OCI-LY1 (cell line): Measurements from ENCODE around the gene TESPA1.
"Not testable (repeated sequence)": the region's sequence is repeated elsewhere in the genome, so short reads cannot be mapped to it uniquely, and the experiment has no call there.

Experiments
- H2AFZ ChIP-seq: fragments of 200-600 bp; sonication (generic), shearing (Covaris generic); 2 replicates; pipeline ENCODE4 v1.6.0; 2014; ENCODE audit warnings: antibody characterized with exemption, mild to moderate bottlenecking, low read length
- H3F3A ChIP-seq: fragments of 200-600 bp; sonication (generic), shearing (Covaris generic); 2 replicates; pipeline ENCODE4 v1.6.0; 2014; ENCODE audit warnings: mild to moderate bottlenecking, antibody characterized with exemption, low read length, moderate library complexity; ENCODE audit not compliant: insufficient read depth
- H3K27ac ChIP-seq: fragments of 200-600 bp; sonication (generic); 2 replicates; pipeline ENCODE4 v1.5.1; 2014; ENCODE audit warnings: low read length, mixed run types, mild to moderate bottlenecking, low read depth; ENCODE audit not compliant: poor library complexity, severe bottlenecking
- H3K27me3 ChIP-seq: fragments of 200-600 bp; sonication (generic); 2 replicates; pipeline ENCODE4 v1.6.0; 2014; ENCODE audit warnings: antibody characterized with exemption, mild to moderate bottlenecking, low read length, moderate library complexity; ENCODE audit not compliant: insufficient read depth
- H3K36me3 ChIP-seq: fragments of 200-600 bp; sonication (generic); 2 replicates; pipeline ENCODE4 v1.6.1; 2014; ENCODE audit warnings: mild to moderate bottlenecking, antibody characterized with exemption, low read length, moderate library complexity, mixed read lengths; ENCODE audit not compliant: insufficient read depth
- H3K4me1 ChIP-seq: fragments of 200-600 bp; sonication (generic); 2 replicates; pipeline ENCODE4 v1.5.1; 2014; ENCODE audit warnings: mild to moderate bottlenecking, low read length, moderate library complexity; ENCODE audit not compliant: insufficient read depth, severe bottlenecking
- H3K4me2 ChIP-seq: fragments of 200-600 bp; sonication (generic), shearing (Covaris generic); 2 replicates; pipeline ENCODE4 v1.6.1; 2014; ENCODE audit warnings: low read length
- H3K4me3 ChIP-seq: fragments of 200-600 bp; sonication (generic); 2 replicates; pipeline ENCODE4 v1.5.1; 2014; ENCODE audit warnings: low read length, low read depth, mild to moderate bottlenecking, mixed read lengths; ENCODE audit not compliant: poor library complexity, severe bottlenecking
- H3K79me2 ChIP-seq: fragments of 200-600 bp; shearing (Covaris generic); 2 replicates; pipeline ENCODE4 v1.6.1; 2016; ENCODE audit warnings: mixed run types, low read length, mixed read lengths; ENCODE audit not compliant: insufficient read depth
- H3K9ac ChIP-seq: fragments of 200-600 bp; sonication (generic), shearing (Covaris generic); 2 replicates; pipeline ENCODE4 v1.6.1; 2014; ENCODE audit warnings: mild to moderate bottlenecking, low read length, mixed read lengths
- H3K9me2 ChIP-seq: fragments of 200-600 bp; sonication (generic), shearing (Covaris generic); 2 replicates; pipeline ENCODE4 v1.6.1; 2014; ENCODE audit warnings: low read depth, mild to moderate bottlenecking, low read length, mixed read lengths
- H3K9me3 ChIP-seq: fragments of 200-600 bp; shearing (Covaris generic); 2 replicates; pipeline ENCODE4 v1.6.1; 2014; ENCODE audit warnings: low read length, mixed read lengths
- H4K20me1 ChIP-seq: fragments of 200-600 bp; sonication (generic), shearing (Covaris generic); 2 replicates; pipeline ENCODE4 v1.6.0; 2016; ENCODE audit warnings: mild to moderate bottlenecking, low read length; ENCODE audit not compliant: insufficient read depth
- CTCF ChIP-seq: fragments of 200-600 bp; sonication (generic), shearing (Covaris generic); IDR thresholded peaks from 2 replicates; pipeline ENCODE4 v1.5.1; 2017; ENCODE audit warnings: mild to moderate bottlenecking, antibody characterized with exemption, low read length, moderate library complexity, mixed read lengths
- EZH2 ChIP-seq: fragments of 200-600 bp; sonication (generic), shearing (Covaris generic); IDR thresholded peaks from 2 replicates; pipeline ENCODE4 v1.8.0; 2017; ENCODE audit warnings: borderline replicate concordance, mixed run types, mild to moderate bottlenecking, antibody characterized with exemption, low read length, moderate library complexity, mixed read lengths

The TESPA1 gene

GRCh38 chr12:54989829-54990228, 5.3 kb upstream of the TESPA1 start:
- Histone ChIP-seq H3K27me3 (no peaks in the 10 kb centered on the region), H3K9ac (peak overlapping the region; percentile 71; the same call in 1 of the 2 replicates), H3K27ac (peak overlapping the region; percentile 95), H3K79me2 (peaks cover 9% of the 10 kb centered on the region; the same call in 1 of the 2 replicates), H3K4me3 (peak overlapping the region; percentile 63), H3K9me3 (no peaks in the 10 kb centered on the region), H3F3A (peaks cover 14% of the 10 kb centered on the region), H4K20me1 (no peaks in the 10 kb centered on the region), H3K4me2 (peak overlapping the region; percentile 90), H3K9me2 (no peaks in the 10 kb centered on the region), H3K36me3 (no peaks in the 10 kb centered on the region), H2AFZ (no peak overlapping the region), H3K4me1 (peaks cover 75% of the 10 kb centered on the region)
- TF ChIP-seq CTCF: no peak
- TF ChIP-seq EZH2: no peak

GRCh38 chr12:54988402-54989054, 4.0 kb upstream of the TESPA1 start:
- H3K27ac ChIP-seq: peak overlapping the region; percentile 95
- H3K9me3 ChIP-seq: no peaks in the 10 kb centered on the region
- H3K36me3 ChIP-seq: no peaks in the 10 kb centered on the region; the same call in 1 of the 2 replicates
- peak overlapping the region; percentile 71 for H3K9ac ChIP-seq
- no peaks in the 10 kb centered on the region for H3K27me3 ChIP-seq
- no peaks in the 10 kb centered on the region for H3K9me2 ChIP-seq
- no peaks in the 10 kb centered on the region for H4K20me1 ChIP-seq
- peaks cover 18% of the 10 kb centered on the region for H3K79me2 ChIP-seq
- no peak for TF ChIP-seq EZH2
- no peak for TF ChIP-seq CTCF
- peak overlapping the region; percentile 90 for H3K4me2 ChIP-seq
- H3K4me3 ChIP-seq: peak overlapping the region; percentile 63
- peaks cover 14% of the 10 kb centered on the region for H3F3A ChIP-seq
- H3K4me1 ChIP-seq: peaks cover 84% of the 10 kb centered on the region
- H2AFZ ChIP-seq: no peak overlapping the region

GRCh38 chr12:54987611-54988231, 3.2 kb upstream of the TESPA1 start:
- H4K20me1 ChIP-seq: no peaks in the 10 kb centered on the region
- TF ChIP-seq EZH2 (no peak), CTCF (no peak)
- H3K9me2 ChIP-seq: no peaks in the 10 kb centered on the region
- peaks cover 20% of the 10 kb centered on the region for H3K79me2 ChIP-seq
- peak overlapping the region; percentile 44 for H3K9ac ChIP-seq
- H3K9me3 ChIP-seq: no peaks in the 10 kb centered on the region
- H3K4me1 ChIP-seq: peaks cover 86% of the 10 kb centered on the region
- H3K27me3 ChIP-seq: no peaks in the 10 kb centered on the region
- H3K4me2 ChIP-seq: peak overlapping the region; percentile 90; the same call in 1 of the 2 replicates
- no peak overlapping the region for H2AFZ ChIP-seq
- peaks cover 5% of the 10 kb centered on the region; the same call in 1 of the 2 replicates for H3K36me3 ChIP-seq
- H3K4me3 ChIP-seq: peak overlapping the region; percentile 1
- peak overlapping the region; percentile 95 for H3K27ac ChIP-seq
- peaks cover 14% of the 10 kb centered on the region for H3F3A ChIP-seq

- H3K9me3 ChIP-seq, H3K4me3 ChIP-seq, H3K9me2 ChIP-seq, H3K27me3 ChIP-seq, H3K4me2 ChIP-seq, H2AFZ ChIP-seq, H3K9ac ChIP-seq, H4K20me1 ChIP-seq: not testable (repeated sequence)
- Histone ChIP-seq H3K36me3 (peaks cover 14% of the 10 kb centered on the region), H3K79me2 (peaks cover 20% of the 10 kb centered on the region), H3K27ac (peak overlapping the region; percentile 95), H3K4me1 (peaks cover 88% of the 10 kb centered on the region), H3F3A (peaks cover 11% of the 10 kb centered on the region; the same call in 1 of the 2 replicates)
Measured at GRCh38 chr12:54986773-54987172, 2.2 kb upstream of the TESPA1 start.
